H1 (cell line): ENCODE data around the gene CASR. TPM values are rescaled to one million over a fixed set of nuclear protein-coding genes. Genes with fewer than 3 reads are reported as not detected.

ENCODE experiments used
- CTCF ChIA-PET: fragments of 300-600 bp; sonication (Branson Sonifier 250); formaldehyde crosslinking; loops from one replicate; lab custom pipeline; 2021; ENCODE audit not compliant: partially characterized antibody; lab: Charles Lee
- POLR2A ChIA-PET: fragments of 300-600 bp; sonication (Branson Sonifier 250); formaldehyde crosslinking; loops from one replicate; lab custom pipeline; 2021; ENCODE audit warnings: inconsistent platforms; ENCODE audit not compliant: partially characterized antibody; lab: Charles Lee
- DNase-seq, 2 experiments: peaks; one replicate each; pipeline versions ENCODE4 v3.0.0 to v3.0.0-alpha.2; 2010 to 2022; ENCODE audit warnings: low spot score in 2 of 2, low read depth in 1 of 2, mixed read lengths in 1 of 2
- FAIRE-seq: peaks from 2 replicates; lab custom pipeline; 2011; peaks lifted over from hg19 to GRCh38; lab: Jason Lieb, UNC
- H2AFZ ChIP-seq: 2 replicates; pipeline ENCODE4 v1.8.1; 2012; ENCODE audit warnings: low read length, inconsistent platforms
- H2AK5ac ChIP-seq: 2 replicates; pipeline ENCODE4 v1.6.1; 2013; ENCODE audit warnings: low read depth, low read length
- H2BK120ac ChIP-seq: replicated peaks from 2 replicates; pipeline ENCODE3; 2013; ENCODE audit warnings: low read depth, low read length, inconsistent platforms
- H2BK12ac ChIP-seq: 2 replicates; pipeline ENCODE4 v1.6.1; 2013; ENCODE audit warnings: low read depth, low read length
- H2BK15ac ChIP-seq: 2 replicates; pipeline ENCODE4 v1.6.1; 2013; ENCODE audit warnings: low read length
- H2BK20ac ChIP-seq: 2 replicates; pipeline ENCODE4 v1.6.1; 2013; ENCODE audit warnings: low read length
- H2BK5ac ChIP-seq: 2 replicates; pipeline ENCODE4 v1.6.1; 2013; ENCODE audit warnings: low read depth, low read length
- H3K14ac ChIP-seq: 2 replicates; pipeline ENCODE4 v1.6.1; 2013; ENCODE audit warnings: inconsistent platforms; ENCODE audit not compliant: insufficient read length
- H3K18ac ChIP-seq: 2 replicates; pipeline ENCODE4 v1.6.1; 2013; ENCODE audit warnings: low read length; ENCODE audit errors: extremely low read depth
- H3K23ac ChIP-seq: 2 replicates; pipeline ENCODE4 v1.6.1; 2013; ENCODE audit warnings: inconsistent platforms; ENCODE audit not compliant: insufficient read length
- H3K23me2 ChIP-seq: 2 replicates; pipeline ENCODE4 v1.6.1; 2013; ENCODE audit warnings: low read depth, low read length
- H3K27ac ChIP-seq: 2 replicates; pipeline ENCODE4 v1.6.1; 2011; ENCODE audit warnings: low read depth, low read length, inconsistent platforms
- H3K27me3 ChIP-seq, 4 experiments: replicated peaks in 1 of 4; 1 replicate in 1 of 4; 2 replicates in 3 of 4; pipeline versions ENCODE4 v1.6.1 to v1.8.1; 2011 to 2013; ENCODE audit warnings: low read length in 3 of 4, mild to moderate bottlenecking in 3 of 4, inconsistent platforms in 2 of 4, mixed read lengths in 2 of 4, moderate library complexity in 1 of 4; ENCODE audit not compliant: control insufficient read depth in 3 of 4, insufficient read depth in 3 of 4; ENCODE audit errors: extremely low read depth in 1 of 4
- H3K36me3 ChIP-seq, 4 experiments: 2 replicates each; pipeline versions ENCODE4 v1.6.1 to v1.8.1; 2011 to 2013; ENCODE audit warnings: mild to moderate bottlenecking in 4 of 4, low read length in 3 of 4, moderate library complexity in 2 of 4, control low read depth in 1 of 4, inconsistent platforms in 1 of 4; ENCODE audit not compliant: insufficient read depth in 4 of 4, control insufficient read depth in 2 of 4
- H3K4ac ChIP-seq: replicated peaks from 2 replicates; pipeline ENCODE3; 2013; ENCODE audit warnings: low read length, low read depth, mixed read lengths, inconsistent platforms; ENCODE audit not compliant: insufficient read length
- H3K4me1 ChIP-seq, 4 experiments: replicated peaks in 1 of 4; 1 replicate in 1 of 4; 2 replicates in 3 of 4; pipeline versions ENCODE4 v1.6.1 to v1.8.1; 2011 to 2013; ENCODE audit warnings: low read length in 3 of 4, inconsistent platforms in 2 of 4, mixed read lengths in 1 of 4; ENCODE audit not compliant: insufficient read depth in 4 of 4, control insufficient read depth in 3 of 4
- H3K4me2 ChIP-seq, 2 experiments: 2 replicates each; pipeline versions ENCODE4 v1.6.1 to v1.8.1; 2011 to 2013; ENCODE audit warnings: low read depth in 2 of 2, low read length in 2 of 2, control low read depth in 1 of 2, inconsistent platforms in 1 of 2, mild to moderate bottlenecking in 1 of 2; ENCODE audit not compliant: insufficient read depth in 1 of 2
- H3K4me3 ChIP-seq, 4 experiments: fragments of 200-600, 300-600 bp in 1 of 4; sonication (generic), shearing (Covaris generic), sonication (Bioruptor Twin) in 1 of 4; 2 replicates each; pipeline versions ENCODE4 v1.5.1 to v1.8.1; 2011 to 2016; ENCODE audit warnings: low read length in 4 of 4, low read depth in 3 of 4, control low read depth in 2 of 4, inconsistent platforms in 2 of 4, mild to moderate bottlenecking in 2 of 4, mixed read lengths in 1 of 4, moderate library complexity in 1 of 4; ENCODE audit not compliant: insufficient read depth in 2 of 4; ENCODE audit errors: extremely low read depth in 1 of 4
- H3K56ac ChIP-seq: replicated peaks from 2 replicates; pipeline ENCODE3; 2013; ENCODE audit warnings: low read depth, mild to moderate bottlenecking, mixed read lengths, low read length, inconsistent platforms; ENCODE audit not compliant: insufficient read length
- H3K79me1 ChIP-seq: 2 replicates; pipeline ENCODE4 v1.6.1; 2013; ENCODE audit warnings: low read depth, low read length, control low read depth
- H3K79me2 ChIP-seq, 2 experiments: 2 replicates each; pipeline versions ENCODE4 v1.6.1 to v1.8.1; 2012 to 2013; ENCODE audit warnings: low read length in 2 of 2, mild to moderate bottlenecking in 2 of 2, inconsistent platforms in 1 of 2; ENCODE audit not compliant: insufficient read depth in 2 of 2, control insufficient read depth in 1 of 2
- H3K9ac ChIP-seq, 4 experiments: replicated peaks in 1 of 4; 1 replicate in 1 of 4; 2 replicates in 3 of 4; pipeline versions ENCODE4 v1.6.1 to v1.8.1; 2011 to 2013; ENCODE audit warnings: low read depth in 3 of 4, low read length in 3 of 4, control low read depth in 2 of 4, mild to moderate bottlenecking in 2 of 4, moderate library complexity in 2 of 4, inconsistent platforms in 1 of 4; ENCODE audit errors: extremely low read depth in 1 of 4
- H3K9me3 ChIP-seq, 2 experiments: 2 replicates each; pipeline versions ENCODE4 v1.6.1 to v1.8.1; 2012 to 2013; ENCODE audit warnings: mild to moderate bottlenecking in 2 of 2, moderate library complexity in 2 of 2, control low read depth in 1 of 2, inconsistent platforms in 1 of 2, low read depth in 1 of 2, low read length in 1 of 2, mixed read lengths in 1 of 2; ENCODE audit not compliant: insufficient read depth in 2 of 2
- H4K20me1 ChIP-seq, 2 experiments: replicated peaks in 1 of 2; 2 replicates each; pipeline versions ENCODE3 to v1.8.1; 2011 to 2013; ENCODE audit warnings: inconsistent platforms in 2 of 2, low read length in 2 of 2, mild to moderate bottlenecking in 1 of 2; ENCODE audit not compliant: insufficient read depth in 2 of 2, control insufficient read depth in 1 of 2
- H4K5ac ChIP-seq: 2 replicates; pipeline ENCODE4 v1.6.1; 2013; ENCODE audit warnings: low read length, low read depth, mixed read lengths, inconsistent platforms; ENCODE audit not compliant: insufficient read length
- H4K8ac ChIP-seq: 2 replicates; pipeline ENCODE4 v1.8.0; 2013; ENCODE audit warnings: mild to moderate bottlenecking, moderate library complexity, low read length, inconsistent platforms; ENCODE audit not compliant: insufficient read depth; ENCODE audit errors: extremely low read depth
- H4K91ac ChIP-seq: replicated peaks from 2 replicates; pipeline ENCODE3; 2013; ENCODE audit warnings: low read length, mixed read lengths, inconsistent platforms; ENCODE audit not compliant: insufficient read length
- polyA plus RNA-seq, 7 experiments: library from polyadenylated mRNA; depleted of rRNA in 3 of 7; stranded (reverse) in 5 of 7; unstranded in 2 of 7; fragments of >200 nt in 5 of 7; fragments of 200-250 nt in 2 of 7; gene quantifications; 1 replicate in 5 of 7; 2 replicates in 1 of 7; 4 replicates in 1 of 7; pipeline versions ENCODE4 v1.2.1 to v1.2.3, GENCODE V29; 2011 to 2013; ENCODE audit warnings: missing spikeins in 2 of 7, mixed read lengths in 2 of 7
- total RNA-seq: library from RNA; stranded (reverse); fragmentation: NEBNext Ultra II Directional; extraction: Animal tissue kit (Norgen Biotek cat#: 25700); gene quantifications from 2 replicates; pipeline ENCODE4 v1.2.1, GENCODE V29; 2021
- TF ChIP-seq, protein P1 (sequence below): IDR thresholded peaks from 2 replicates; pipeline ENCODE4 v1.6.1; 2012; ENCODE audit warnings: inconsistent platforms

The CASR gene
- total and polyA plus RNA-seq, 2 of the 8 experiments (the other 6 are each of a cell fraction or from before 2014, with no cell fraction given) = 0.36 to 0.58 TPM

DNA sequence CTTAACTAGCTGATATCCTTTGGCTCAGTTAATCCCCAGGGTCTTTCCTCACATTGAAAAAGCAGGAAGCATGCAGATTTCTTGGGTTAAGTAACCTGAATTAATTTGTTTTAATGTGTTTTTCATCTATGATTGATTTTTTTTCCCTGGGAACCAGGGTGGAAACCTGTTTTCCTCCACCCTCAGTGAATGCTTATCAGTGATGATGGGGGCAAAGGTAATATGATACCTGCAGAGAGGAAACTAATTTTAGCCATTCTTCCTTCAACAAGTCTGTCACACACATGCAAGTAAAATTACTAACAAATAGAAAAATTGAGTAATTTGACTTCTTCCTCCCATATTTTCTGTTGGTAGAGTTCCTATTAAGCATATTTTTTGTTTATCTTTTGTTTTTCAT is 5.9 kb downstream of the CASR start:
- no peak overlapping the region for H2AFZ ChIP-seq
- no peaks in the 10 kb centered on the region for H3K4me1 ChIP-seq
- no peak overlapping the region for H3K4me3 ChIP-seq
- H3K27ac ChIP-seq = no peak overlapping the region
- no peak overlapping the region for H2BK12ac ChIP-seq
- H4K91ac ChIP-seq = no peak overlapping the region
- TF ChIP-seq, protein P1, sequence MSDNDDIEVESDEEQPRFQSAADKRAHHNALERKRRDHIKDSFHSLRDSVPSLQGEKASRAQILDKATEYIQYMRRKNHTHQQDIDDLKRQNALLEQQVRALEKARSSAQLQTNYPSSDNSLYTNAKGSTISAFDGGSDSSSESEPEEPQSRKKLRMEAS = no peak
- no peaks in the 10 kb centered on the region for H3K79me1 ChIP-seq
- H2BK20ac ChIP-seq = no peak overlapping the region
- H3K23me2 ChIP-seq = peaks cover 4% of the 10 kb centered on the region; the same call in 1 of the 2 replicates
- POLR2A ChIA-PET = interaction anchor here (1.5 kb wide), 1 partner anchor 7 kb away, joined by 3 read pairs; no protein-coding TSS in a partner anchor
- H2AK5ac ChIP-seq = no peak overlapping the region
- peaks cover 0 to 19% (median 16%) of the 10 kb centered on the region in 4 experiments; a peak in 6 of 7 replicates for H3K27me3 ChIP-seq
- no peak overlapping the region for H4K5ac ChIP-seq
- no peak overlapping the region for H2BK5ac ChIP-seq
- no peaks in the 10 kb centered on the region for H3K36me3 ChIP-seq
- CTCF ChIA-PET = interaction anchor here (1.3 kb wide), 1 partner anchor 16 kb away, joined by 3 read pairs; no protein-coding TSS in a partner anchor
- DNase-seq = no peak
- H3K9me3 ChIP-seq = no peaks in the 10 kb centered on the region
- no peak overlapping the region for H4K8ac ChIP-seq
- no peak overlapping the region for H3K4ac ChIP-seq
- H3K79me2 ChIP-seq = no peaks in the 10 kb centered on the region
- no peak overlapping the region for H3K4me2 ChIP-seq
- H2BK120ac ChIP-seq = no peak overlapping the region
- H3K18ac ChIP-seq = no peak overlapping the region
- no peaks in the 10 kb centered on the region for H4K20me1 ChIP-seq
- H3K14ac ChIP-seq = no peak overlapping the region
- FAIRE-seq = no peak
- no peak overlapping the region for H3K56ac ChIP-seq
- H2BK15ac ChIP-seq = no peak overlapping the region
- no peak overlapping the region for H3K23ac ChIP-seq
- H3K9ac ChIP-seq = no peak overlapping the region
